Caco-2 (cell line): ENCODE data around the gene ARMS2. TPM values are rescaled to one million over a fixed set of nuclear protein-coding genes. Genes with fewer than 3 reads are reported as not detected.

Experiments
- Bru-seq: library from RNA; stranded (reverse); fragments of 400-500 nt; gene quantifications from one replicate; lab custom pipeline; 2021; lab: Mats Ljungman, UMichigan
- BruChase-seq, 2 experiments: library from RNA; stranded (reverse); fragments of 400-500 nt; gene quantifications; one replicate each; lab custom pipeline; 2021; lab: Mats Ljungman, UMichigan
- BruUV-seq: library from RNA; stranded (reverse); fragments of 400-500 nt; replicated peaks from 2 replicates; lab custom pipeline; 2021; lab: Mats Ljungman, UMichigan
- CTCF ChIA-PET: fragments of 300-600 bp; sonication (Branson Sonifier 250); formaldehyde crosslinking; loops from one replicate; lab custom pipeline; 2022; ENCODE audit warnings: antibody characterized with exemption; lab: Charles Lee
- POLR2A ChIA-PET: fragments of 300-600 bp; sonication (Branson Sonifier 250); formaldehyde crosslinking; loops from one replicate; lab custom pipeline; 2022; ENCODE audit warnings: antibody characterized with exemption; lab: Charles Lee
- DNase-seq, 2 experiments: peaks; one replicate each; pipeline versions ENCODE4 v3.0.0 to v3.0.0-alpha.2; 2020 to 2022
- H3K27me3 ChIP-seq: replicated peaks from 2 replicates; pipeline ENCODE4 v1.6.0; 2011; ENCODE audit warnings: low read length; ENCODE audit not compliant: control insufficient read depth, insufficient read depth
- H3K36me3 ChIP-seq: 2 replicates; pipeline ENCODE4 v1.5.1; 2011; ENCODE audit warnings: low read length; ENCODE audit not compliant: control insufficient read depth, insufficient read depth
- H3K4me1 ChIP-seq: fragments of 250-450 bp; sonication (Bioruptor Pico); 2 replicates; pipeline ENCODE4 v1.5.1; 2020; ENCODE audit warnings: mild to moderate bottlenecking
- H3K4me3 ChIP-seq: 2 replicates; pipeline ENCODE4 v1.5.1; 2011; ENCODE audit warnings: low read depth, mild to moderate bottlenecking, control low read depth, low read length
- H3K9me3 ChIP-seq: fragments of 250-450 bp; sonication (Bioruptor Pico); 2 replicates; pipeline ENCODE4 v1.5.1; 2020; ENCODE audit warnings: mild to moderate bottlenecking, moderate library complexity
- H3K27ac Mint-ChIP-seq: one replicate; pipeline ENCODE4 v1.8.0; 2022; ENCODE audit warnings: mixed read lengths; ENCODE audit not compliant: unreplicated experiment
- H3K27me3 Mint-ChIP-seq: one replicate; pipeline ENCODE4 v1.8.0; 2022; ENCODE audit warnings: mixed read lengths; ENCODE audit not compliant: insufficient read depth, unreplicated experiment
- H3K36me3 Mint-ChIP-seq: one replicate; pipeline ENCODE4 v1.8.0; 2022; ENCODE audit warnings: mild to moderate bottlenecking, mixed read lengths; ENCODE audit not compliant: insufficient read depth, unreplicated experiment
- H3K4me1 Mint-ChIP-seq: one replicate; pipeline ENCODE4 v1.8.0; 2022; ENCODE audit warnings: low read depth, mixed read lengths; ENCODE audit not compliant: unreplicated experiment
- H3K4me3 Mint-ChIP-seq: one replicate; pipeline ENCODE4 v1.8.0; 2022; ENCODE audit warnings: mild to moderate bottlenecking, moderate library complexity, mixed read lengths; ENCODE audit not compliant: unreplicated experiment
- H3K9me3 Mint-ChIP-seq: one replicate; pipeline ENCODE4 v1.8.0; 2022; ENCODE audit warnings: mixed read lengths; ENCODE audit not compliant: unreplicated experiment
- intact Hi-C: fragments of 100-400 bp; cut with micrococcal nuclease; formaldehyde crosslinking; loops from one replicate; pipeline ENCODE4 v1.10.0; 2022; ENCODE audit not compliant: unreplicated experiment
- long read RNA-seq: library from polyadenylated mRNA; stranded (forward); transcript quantifications from one replicate; pipeline ENCODE4 v2.0.0, GENCODE V29; 2022
- total RNA-seq: library from RNA; stranded (reverse); gene quantifications from 2 replicates; pipeline ENCODE4 v1.2.3, GENCODE V29; 2022
- TF ChIP-seq, protein P1 (sequence below), 2 experiments: fragments of 200-600 bp in 1 of 2; IDR thresholded peaks; 1 replicate in 1 of 2; 2 replicates in 1 of 2; pipeline versions ENCODE4 v1.5.1 to v1.8.0; 2011 to 2022; ENCODE audit warnings: antibody characterized with exemption in 1 of 2, control low read depth in 1 of 2, inconsistent platforms in 1 of 2, low read depth in 1 of 2, low read length in 1 of 2, mild to moderate bottlenecking in 1 of 2, moderate library complexity in 1 of 2; ENCODE audit not compliant: insufficient read depth in 1 of 2, severe bottlenecking in 1 of 2, unreplicated experiment in 1 of 2

ARMS2 gene, protein sequence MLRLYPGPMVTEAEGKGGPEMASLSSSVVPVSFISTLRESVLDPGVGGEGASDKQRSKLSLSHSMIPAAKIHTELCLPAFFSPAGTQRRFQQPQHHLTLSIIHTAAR
- total RNA-seq, result not detected in 2 replicates
- Bru-seq, nascent RNA, result percentile 15 among the genes with signal in this experiment
- percentile 22 among the genes with signal in this experiment for BruChase-seq, experiment 1, labeled RNA remaining after a 2-hour chase
- BruChase-seq, experiment 2, labeled RNA remaining after a 6-hour chase, result percentile 26 among the genes with signal in this experiment
- long read RNA-seq, result 0 reads

DNA sequence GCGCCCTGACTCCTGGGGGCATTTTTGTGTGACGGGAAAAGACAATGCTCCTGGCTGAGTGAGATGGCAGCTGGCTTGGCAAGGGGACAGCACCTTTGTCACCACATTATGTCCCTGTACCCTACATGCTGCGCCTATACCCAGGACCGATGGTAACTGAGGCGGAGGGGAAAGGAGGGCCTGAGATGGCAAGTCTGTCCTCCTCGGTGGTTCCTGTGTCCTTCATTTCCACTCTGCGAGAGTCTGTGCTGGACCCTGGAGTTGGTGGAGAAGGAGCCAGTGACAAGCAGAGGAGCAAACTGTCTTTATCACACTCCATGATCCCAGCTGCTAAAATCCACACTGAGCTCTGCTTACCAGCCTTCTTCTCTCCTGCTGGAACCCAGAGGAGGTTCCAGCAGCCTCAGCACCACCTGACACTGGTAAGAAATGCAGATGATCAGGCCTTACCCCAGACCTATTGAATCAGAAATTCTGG is at the start of gene ARMS2:
TSS of gene ARMS2 (plus strand) at position 51 of the 478 bp plus-strand sequence. CDS start at position 126, 75 bp downstream.
- H3K27me3 Mint-ChIP-seq, result peaks cover 14% of the 10 kb centered on the region
- intact Hi-C loops, result no loop called here
- Histone ChIP-seq H3K4me1 (no peaks in the 10 kb centered on the region), H3K27me3 (peaks cover 5% of the 10 kb centered on the region), H3K9me3 (no peaks in the 10 kb centered on the region), H3K4me3 (no peak within 1 kb of the TSS), H3K36me3 (no peaks in the 10 kb centered on the region)
- POLR2A ChIA-PET, result no interaction called here
- TF ChIP-seq, protein P1, sequence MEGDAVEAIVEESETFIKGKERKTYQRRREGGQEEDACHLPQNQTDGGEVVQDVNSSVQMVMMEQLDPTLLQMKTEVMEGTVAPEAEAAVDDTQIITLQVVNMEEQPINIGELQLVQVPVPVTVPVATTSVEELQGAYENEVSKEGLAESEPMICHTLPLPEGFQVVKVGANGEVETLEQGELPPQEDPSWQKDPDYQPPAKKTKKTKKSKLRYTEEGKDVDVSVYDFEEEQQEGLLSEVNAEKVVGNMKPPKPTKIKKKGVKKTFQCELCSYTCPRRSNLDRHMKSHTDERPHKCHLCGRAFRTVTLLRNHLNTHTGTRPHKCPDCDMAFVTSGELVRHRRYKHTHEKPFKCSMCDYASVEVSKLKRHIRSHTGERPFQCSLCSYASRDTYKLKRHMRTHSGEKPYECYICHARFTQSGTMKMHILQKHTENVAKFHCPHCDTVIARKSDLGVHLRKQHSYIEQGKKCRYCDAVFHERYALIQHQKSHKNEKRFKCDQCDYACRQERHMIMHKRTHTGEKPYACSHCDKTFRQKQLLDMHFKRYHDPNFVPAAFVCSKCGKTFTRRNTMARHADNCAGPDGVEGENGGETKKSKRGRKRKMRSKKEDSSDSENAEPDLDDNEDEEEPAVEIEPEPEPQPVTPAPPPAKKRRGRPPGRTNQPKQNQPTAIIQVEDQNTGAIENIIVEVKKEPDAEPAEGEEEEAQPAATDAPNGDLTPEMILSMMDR (IDR thresholded peaks at IDR 0.05; ENCODE audit: insufficient read depth in 1 of 2, low read depth in 1 of 2, low read length in 1 of 2, severe bottlenecking in 1 of 2, unreplicated experiment in 1 of 2), result no peak
- no peak within 1 kb of the TSS for H3K4me3 Mint-ChIP-seq
- CTCF ChIA-PET, result no interaction called here
- no TSS peak for BruUV-seq
- H3K27ac Mint-ChIP-seq, result no peak within 1 kb of the TSS
- DNase-seq, result no peak
- H3K36me3 Mint-ChIP-seq, result no peaks in the 10 kb centered on the region
- no peaks in the 10 kb centered on the region for H3K4me1 Mint-ChIP-seq
- no peaks in the 10 kb centered on the region for H3K9me3 Mint-ChIP-seq

DNA sequence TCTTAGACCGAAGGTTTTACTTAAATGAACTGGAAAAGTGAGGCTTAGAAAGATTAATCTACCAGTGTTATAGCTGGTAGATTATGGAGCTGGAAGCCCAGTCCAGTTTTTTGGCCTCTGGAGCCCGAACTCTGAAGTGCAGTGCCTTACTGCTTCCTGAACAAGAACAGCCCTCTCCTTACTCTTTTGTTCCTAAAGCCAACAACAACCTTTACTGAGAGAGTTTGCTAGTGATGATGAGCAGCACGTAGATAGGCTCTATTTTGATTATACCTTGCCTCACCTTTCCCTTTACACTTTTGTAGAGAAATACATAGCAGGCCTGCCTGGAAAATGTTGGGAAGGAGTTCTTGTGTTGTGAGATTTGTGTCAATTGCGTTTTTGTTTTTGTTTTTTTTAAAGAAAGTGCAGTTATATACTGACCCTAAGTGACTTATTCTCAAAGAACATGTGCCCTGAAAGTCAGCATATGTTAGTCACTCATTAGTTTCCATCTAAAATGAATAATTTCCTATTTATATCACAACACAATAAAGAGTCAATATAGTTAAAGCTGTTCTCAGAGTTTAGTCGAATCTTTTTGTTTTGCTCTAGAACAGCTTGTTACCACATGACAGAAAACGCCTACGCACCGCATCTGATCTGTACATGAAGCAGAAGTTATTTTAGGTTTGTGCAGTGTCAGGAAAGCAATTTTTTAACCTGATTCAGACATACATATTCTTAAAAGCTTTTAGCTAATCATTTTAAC is 46.9 kb upstream of the ARMS2 start:
- POLR2A ChIA-PET, result no interaction called here
- Mint-ChIP-seq H3K36me3 (peaks cover 16% of the 10 kb centered on the region), H3K9me3 (no peaks in the 10 kb centered on the region), H3K4me3 (no peak overlapping the region), H3K27me3 (no peaks in the 10 kb centered on the region), H3K4me1 (no peaks in the 10 kb centered on the region), H3K27ac (no peak overlapping the region)
- CTCF ChIA-PET, result interaction anchor here (1.0 kb wide), 1 partner anchor 65 kb away, joined by 4 read pairs; no protein-coding TSS in a partner anchor
- no peak overlapping the region for H3K4me3 ChIP-seq
- H3K9me3 ChIP-seq, result no peaks in the 10 kb centered on the region
- TF ChIP-seq, protein P1 (IDR thresholded peaks at IDR 0.05; ENCODE audit: insufficient read depth in 1 of 2, low read depth in 1 of 2, low read length in 1 of 2, severe bottlenecking in 1 of 2, unreplicated experiment in 1 of 2), result no peak
- intact Hi-C loops, result no loop called here
- no peak for DNase-seq
- H3K4me1 ChIP-seq, result no peaks in the 10 kb centered on the region
- no TSS peak for BruUV-seq
- no peaks in the 10 kb centered on the region for H3K36me3 ChIP-seq
- H3K27me3 ChIP-seq, result no peaks in the 10 kb centered on the region

DNA sequence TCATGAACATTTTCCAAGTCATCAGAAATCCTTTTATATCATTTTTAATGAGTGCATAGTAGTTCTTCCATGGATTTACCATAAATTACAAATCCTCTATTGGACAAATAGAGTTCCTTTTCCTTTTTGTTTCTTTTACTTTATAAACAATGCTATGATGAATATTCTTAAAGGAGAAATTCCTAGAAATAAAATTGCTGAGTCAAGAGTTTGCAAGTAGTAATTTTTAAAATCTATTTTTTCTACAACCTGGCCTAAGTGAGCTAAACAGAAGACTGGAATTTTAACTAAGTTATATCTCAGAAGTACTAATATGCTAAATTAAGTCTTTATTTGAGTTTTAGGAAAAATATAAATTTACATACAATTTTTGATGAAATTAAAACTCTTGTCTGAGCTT is 41.1 kb upstream of the ARMS2 start:
- Mint-ChIP-seq H3K27ac (no peak overlapping the region), H3K27me3 (no peaks in the 10 kb centered on the region), H3K4me1 (no peaks in the 10 kb centered on the region), H3K36me3 (peaks cover 41% of the 10 kb centered on the region), H3K9me3 (no peaks in the 10 kb centered on the region), H3K4me3 (no peak overlapping the region)
- ChIA-PET POLR2A (no interaction called here), CTCF (no interaction called here)
- intact Hi-C loops, result no loop called here
- no TSS peak for BruUV-seq
- Histone ChIP-seq H3K36me3 (no peaks in the 10 kb centered on the region), H3K9me3 (no peaks in the 10 kb centered on the region), H3K4me1 (no peaks in the 10 kb centered on the region; the same call in 1 of the 2 replicates), H3K27me3 (no peaks in the 10 kb centered on the region), H3K4me3 (no peak overlapping the region)
- no peak for DNase-seq
- TF ChIP-seq, protein P1 (IDR thresholded peaks at IDR 0.05; ENCODE audit: insufficient read depth in 1 of 2, low read depth in 1 of 2, low read length in 1 of 2, severe bottlenecking in 1 of 2, unreplicated experiment in 1 of 2), result no peak
